Measurements from ENCODE around the gene DOK6. TPM values are rescaled to one million over a fixed set of nuclear protein-coding genes. Genes with fewer than 3 reads are reported as not detected.

Gene DOK6
- total and polyA plus RNA-seq, 9 of the 15 experiments (the other 6 are each of a cell fraction or from before 2014, with no cell fraction given) = not detected

DNA sequence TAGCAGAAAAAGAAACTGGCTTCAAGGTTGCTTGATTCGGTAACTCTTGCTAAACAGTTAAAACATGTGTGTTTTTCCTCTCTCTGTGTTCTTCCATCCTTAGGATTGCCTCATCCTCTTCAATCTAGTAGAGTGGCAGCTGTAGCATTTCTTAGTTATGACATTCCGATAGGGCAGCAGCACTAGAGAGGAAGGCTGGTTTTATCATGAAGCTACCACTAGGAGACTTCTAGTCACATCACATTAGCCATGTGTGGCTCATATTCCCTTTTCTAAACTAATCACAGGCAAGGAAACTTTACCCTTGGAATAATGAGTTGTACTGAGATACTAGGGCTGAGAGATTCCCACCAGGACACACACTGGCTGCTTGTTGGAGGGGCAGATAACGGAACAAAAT is 187.6 kb downstream of the DOK6 start:
- Histone ChIP-seq H3K36me3 (ENCODE audit: control insufficient read depth, insufficient read depth, low read length) (no peaks in the 10 kb centered on the region), H3K9ac (ENCODE audit: insufficient read depth in 1 of 2, low read depth in 2 of 2, low read length in 2 of 2) (no peak overlapping the region), H3K79me2 (ENCODE audit: control insufficient read depth, insufficient read depth, low read length) (no peaks in the 10 kb centered on the region), H4K20me1 (replicated peaks; ENCODE audit: control insufficient read depth, insufficient read depth, low read length) (no peaks in the 10 kb centered on the region), H3K27ac (ENCODE audit: extremely low read depth, low read depth, low read length) (no peak overlapping the region), H3K9me3 (replicated peaks; ENCODE audit: control insufficient read depth, insufficient read depth, low read depth, low read length) (no peaks in the 10 kb centered on the region), H3K4me3 (no peak overlapping the region), H3K9me1 (ENCODE audit: control insufficient read depth, insufficient read depth, low read length) (no peaks in the 10 kb centered on the region), H2AFZ (ENCODE audit: low read depth, low read length) (no peak overlapping the region), H3K4me2 (ENCODE audit: insufficient read depth, low read length) (no peak overlapping the region), H3K4me1 (replicated peaks in 1 of 2; ENCODE audit: control insufficient read depth in 2 of 2, insufficient read depth in 2 of 2, low read length in 2 of 2) (no peaks in the 10 kb centered on the region), H3K27me3 (ENCODE audit: control insufficient read depth in 2 of 2, insufficient read depth in 2 of 2, low read length in 2 of 2) (no peaks in the 10 kb centered on the region)
- TF ChIP-seq TCF7L2 (IDR thresholded peaks at IDR 0.05; ENCODE audit: low read depth, low read length) = no peak
- TF ChIP-seq, protein P1, sequence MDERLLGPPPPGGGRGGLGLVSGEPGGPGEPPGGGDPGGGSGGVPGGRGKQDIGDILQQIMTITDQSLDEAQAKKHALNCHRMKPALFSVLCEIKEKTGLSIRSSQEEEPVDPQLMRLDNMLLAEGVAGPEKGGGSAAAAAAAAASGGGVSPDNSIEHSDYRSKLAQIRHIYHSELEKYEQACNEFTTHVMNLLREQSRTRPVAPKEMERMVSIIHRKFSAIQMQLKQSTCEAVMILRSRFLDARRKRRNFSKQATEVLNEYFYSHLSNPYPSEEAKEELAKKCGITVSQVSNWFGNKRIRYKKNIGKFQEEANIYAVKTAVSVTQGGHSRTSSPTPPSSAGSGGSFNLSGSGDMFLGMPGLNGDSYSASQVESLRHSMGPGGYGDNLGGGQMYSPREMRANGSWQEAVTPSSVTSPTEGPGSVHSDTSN (CRISPR knock-in tag; IDR thresholded peaks at IDR 0.05; ENCODE audit: low read depth) = no peak
- TF ChIP-seq, protein P1 (tag; conservative IDR thresholded peaks at IDR 0.05; ENCODE audit: low read depth) = 0 out of 2 replicates have a peak, but pooled peaks have one; percentile 26
- DNase-seq (ENCODE audit: extremely low read depth in 1 of 4, low spot score in 3 of 4) (no peak), ATAC-seq (no peak), FAIRE-seq (no peak)
- intact Hi-C loops (cut with micrococcal nuclease) (no loop called here), in situ Hi-C loops (cut with MboI) (no loop called here)
- 3% methylated on average over 3 of the region's 3 CpGs for WGBS (ENCODE audit: insufficient coverage, low coverage, missing lambda C conversion rate)
- CTCF ChIA-PET (ENCODE audit: low intra/inter-chr PET ratio) = no interaction called here
- POLR2A ChIA-PET = no interaction called here
- BruUV-seq (replicated peaks) = no TSS peak

DNA sequence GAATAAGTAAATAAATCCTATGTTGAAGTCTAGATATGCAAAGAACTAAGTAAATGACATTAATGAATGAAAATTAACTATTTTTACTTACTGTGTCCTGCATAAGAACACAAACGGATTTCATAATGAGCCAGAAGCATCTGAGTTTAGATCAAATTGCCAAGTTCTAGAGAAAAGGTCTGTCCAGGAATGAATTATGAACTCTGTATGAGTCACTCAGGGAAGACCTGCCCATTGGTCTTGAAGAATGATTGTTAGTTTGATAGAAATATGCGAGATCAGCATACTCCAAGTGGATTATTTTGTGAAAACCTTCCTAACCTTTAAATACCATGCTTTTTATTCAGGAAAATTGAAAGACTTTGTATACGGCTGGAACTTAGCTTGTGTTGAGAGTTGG is 189.5 kb downstream of the DOK6 start:
- Histone ChIP-seq H2AFZ (ENCODE audit: low read depth, low read length) (no peak overlapping the region), H3K79me2 (ENCODE audit: control insufficient read depth, insufficient read depth, low read length) (no peaks in the 10 kb centered on the region), H3K9me3 (replicated peaks; ENCODE audit: control insufficient read depth, insufficient read depth, low read depth, low read length) (no peaks in the 10 kb centered on the region), H3K4me2 (ENCODE audit: insufficient read depth, low read length) (no peak overlapping the region), H3K4me3 (no peak overlapping the region), H3K4me1 (replicated peaks in 1 of 2; ENCODE audit: control insufficient read depth in 2 of 2, insufficient read depth in 2 of 2, low read length in 2 of 2) (no peaks in the 10 kb centered on the region), H3K9ac (ENCODE audit: insufficient read depth in 1 of 2, low read depth in 2 of 2, low read length in 2 of 2) (no peak overlapping the region), H3K36me3 (ENCODE audit: control insufficient read depth, insufficient read depth, low read length) (no peaks in the 10 kb centered on the region), H3K27me3 (ENCODE audit: control insufficient read depth in 2 of 2, insufficient read depth in 2 of 2, low read length in 2 of 2) (no peaks in the 10 kb centered on the region), H3K27ac (ENCODE audit: extremely low read depth, low read depth, low read length) (no peak overlapping the region), H3K9me1 (ENCODE audit: control insufficient read depth, insufficient read depth, low read length) (no peaks in the 10 kb centered on the region), H4K20me1 (replicated peaks; ENCODE audit: control insufficient read depth, insufficient read depth, low read length) (no peaks in the 10 kb centered on the region)
- CTCF ChIA-PET (ENCODE audit: low intra/inter-chr PET ratio) = no interaction called here
- intact Hi-C loops (cut with micrococcal nuclease) = no loop called here
- WGBS (ENCODE audit: insufficient coverage, low coverage, missing lambda C conversion rate) = 13% methylated on average over 3 of the region's 3 CpGs
- DNase-seq (ENCODE audit: extremely low read depth in 1 of 4, low spot score in 3 of 4) (no peak), ATAC-seq (no peak), FAIRE-seq (no peak)
- BruUV-seq (replicated peaks) = no TSS peak
- in situ Hi-C loops (cut with MboI) = no loop called here
- POLR2A ChIA-PET = no interaction called here
- TF ChIP-seq ZBTB34 (CRISPR knock-in tag; IDR thresholded peaks at IDR 0.05) (no peak), ZKSCAN8 (CRISPR knock-in tag; IDR thresholded peaks at IDR 0.05) (no peak), KAT8 (IDR thresholded peaks at IDR 0.05; ENCODE audit: low read depth) (no peak), ZNF263 (CRISPR knock-in tag; IDR thresholded peaks at IDR 0.05; ENCODE audit: borderline replicate concordance) (no peak), KLF1 (tag; IDR thresholded peaks at IDR 0.05) (no peak), ATF4 (CRISPR knock-in tag; IDR thresholded peaks at IDR 0.05) (no peak), HDAC6 (IDR thresholded peaks at IDR 0.05; ENCODE audit: low read depth, low read length) (no peak)
- TF ChIP-seq, protein P2, sequence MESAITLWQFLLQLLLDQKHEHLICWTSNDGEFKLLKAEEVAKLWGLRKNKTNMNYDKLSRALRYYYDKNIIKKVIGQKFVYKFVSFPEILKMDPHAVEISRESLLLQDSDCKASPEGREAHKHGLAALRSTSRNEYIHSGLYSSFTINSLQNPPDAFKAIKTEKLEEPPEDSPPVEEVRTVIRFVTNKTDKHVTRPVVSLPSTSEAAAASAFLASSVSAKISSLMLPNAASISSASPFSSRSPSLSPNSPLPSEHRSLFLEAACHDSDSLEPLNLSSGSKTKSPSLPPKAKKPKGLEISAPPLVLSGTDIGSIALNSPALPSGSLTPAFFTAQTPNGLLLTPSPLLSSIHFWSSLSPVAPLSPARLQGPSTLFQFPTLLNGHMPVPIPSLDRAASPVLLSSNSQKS (CRISPR knock-in tag; IDR thresholded peaks at IDR 0.05) = no peak
